ENCODE data around the gene ADRA2B. TPM values are rescaled to one million over a fixed set of nuclear protein-coding genes. Genes with fewer than 3 reads are reported as not detected.

Gene ADRA2B
- polyA plus RNA-seq, 2 of the 4 experiments (the other 2 are of a cell fraction): 0.03 to 0.05 TPM

DNA sequence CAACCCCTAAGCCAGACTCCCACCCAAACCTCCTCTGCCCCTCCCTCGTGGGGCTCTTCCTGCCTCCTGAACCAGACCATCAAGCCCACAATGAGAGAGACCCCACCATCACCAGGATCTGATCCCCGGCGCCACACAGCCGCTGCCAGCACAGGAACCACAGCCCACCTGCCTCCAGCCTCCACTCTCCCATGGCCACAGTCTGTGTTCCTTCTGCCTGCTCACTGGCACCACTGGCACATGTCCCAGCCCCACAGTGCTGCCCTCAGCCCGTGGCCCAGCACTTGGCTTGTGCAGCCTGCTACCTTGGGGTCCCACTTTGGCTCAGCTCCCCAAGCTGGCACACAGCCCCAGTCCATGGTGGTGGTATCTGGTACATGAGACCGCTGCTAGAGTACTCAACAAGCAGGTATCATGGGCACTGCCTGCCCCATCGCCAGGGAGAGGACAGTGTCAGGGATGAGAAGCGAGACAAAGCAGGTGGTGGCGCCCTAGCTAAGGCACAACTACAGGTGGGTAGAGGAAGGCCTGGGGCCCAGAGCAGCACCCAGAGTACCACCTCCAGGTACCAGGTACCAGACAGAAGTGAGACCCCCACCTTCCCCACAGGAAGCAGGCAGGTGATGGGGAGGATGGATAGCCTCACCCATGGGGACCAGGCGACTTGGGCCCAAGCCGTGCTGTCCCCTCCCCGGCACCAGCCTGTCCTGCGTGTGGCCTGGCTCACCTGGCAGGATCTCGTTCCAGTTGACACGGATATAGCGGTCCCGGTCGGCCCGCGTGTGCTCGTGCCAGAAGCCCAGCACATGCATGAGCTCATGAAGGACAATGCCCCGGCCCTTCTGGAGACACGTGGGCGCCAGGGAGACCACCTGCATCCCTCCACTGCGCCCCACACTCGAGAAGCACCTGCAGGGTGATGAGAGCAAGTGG is 15.7 kb upstream of the ADRA2B start:
- Histone ChIP-seq H3K4me3 (no peak overlapping the region), H3K4me1 (no peaks in the 10 kb centered on the region), H3K9me3 (no peaks in the 10 kb centered on the region), H3K27ac (no peak overlapping the region), H3K4me2 (no peak overlapping the region)
- FAIRE-seq: no peak
- DNase-seq (ENCODE audit: low read depth in 1 of 2, low spot score in 1 of 2): no peak
- POLR2A ChIA-PET: no interaction called here
- WGBS (ENCODE audit: missing lambda C conversion rate): 55% methylated on average over 13 of the region's 26 CpGs
- no peak for TF ChIP-seq CHD2 (IDR thresholded peaks at IDR 0.05; ENCODE audit: low read length, partially characterized antibody)
- no peak for TF ChIP-seq FOSL2 (IDR thresholded peaks at IDR 0.05)
- TF ChIP-seq FOSL2 (CRISPR knock-in tag; IDR thresholded peaks at IDR 0.05): no peak
- no peak for TF ChIP-seq CHD4 (IDR thresholded peaks at IDR 0.05; ENCODE audit: borderline replicate concordance)
- no peak for TF ChIP-seq CBX2 (IDR thresholded peaks at IDR 0.05; ENCODE audit: borderline replicate concordance, low read depth)
- no peak for TF ChIP-seq FOSB (CRISPR knock-in tag; IDR thresholded peaks at IDR 0.05)
- no peak for TF ChIP-seq SREBF2 (IDR thresholded peaks at IDR 0.05)
- TF ChIP-seq, protein P1, sequence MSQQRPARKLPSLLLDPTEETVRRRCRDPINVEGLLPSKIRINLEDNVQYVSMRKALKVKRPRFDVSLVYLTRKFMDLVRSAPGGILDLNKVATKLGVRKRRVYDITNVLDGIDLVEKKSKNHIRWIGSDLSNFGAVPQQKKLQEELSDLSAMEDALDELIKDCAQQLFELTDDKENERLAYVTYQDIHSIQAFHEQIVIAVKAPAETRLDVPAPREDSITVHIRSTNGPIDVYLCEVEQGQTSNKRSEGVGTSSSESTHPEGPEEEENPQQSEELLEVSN (IDR thresholded peaks at IDR 0.05; ENCODE audit: borderline replicate concordance, low read depth): no peak
- no peak for TF ChIP-seq TFCP2L1 (CRISPR knock-in tag; IDR thresholded peaks at IDR 0.05)
- CTCF ChIA-PET: interaction anchor here (1.4 to 2.2 kb wide), 2 partner anchors 14 to 42 kb away, joined by 4 to 8 read pairs; no protein-coding TSS in a partner anchor
- no peak for ATAC-seq

DNA sequence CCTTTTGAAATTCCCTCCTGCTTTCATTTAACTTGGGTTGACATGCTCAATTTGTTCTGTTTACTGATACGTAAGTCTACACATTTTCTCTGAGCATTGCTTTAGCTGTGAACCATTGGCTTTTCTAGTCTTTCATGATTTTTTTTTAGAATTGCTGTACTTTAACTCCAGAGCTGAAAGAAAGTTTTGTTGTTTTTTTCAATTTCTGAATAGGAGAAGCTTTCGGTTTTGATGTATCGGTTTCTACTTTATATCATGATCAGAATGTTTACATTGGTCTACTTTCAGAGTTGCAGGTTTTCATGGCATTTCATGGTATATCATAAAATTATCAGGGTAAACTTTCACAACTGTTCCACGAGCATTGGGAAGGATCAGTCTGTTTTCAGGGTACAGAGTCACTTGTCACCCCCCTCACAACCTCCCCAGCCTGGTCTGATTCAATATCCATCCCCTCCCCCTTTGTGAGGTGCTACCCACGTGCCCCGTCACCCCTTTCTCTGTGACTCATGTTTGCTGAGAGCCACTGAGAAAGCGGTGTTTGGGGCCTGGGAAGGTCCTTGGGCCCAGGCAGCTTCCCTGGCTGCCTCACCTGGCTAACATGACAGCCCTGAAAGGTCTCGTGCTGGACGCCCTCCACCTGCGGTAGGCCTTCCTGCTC is 14.9 kb upstream of the ADRA2B start:
- CTCF ChIA-PET: interaction anchor here (1.2 to 2.2 kb wide), 5 partner anchors 7 to 139 kb away, joined by 4 to 17 read pairs (median 8); partner anchors contain the start of genes ADRA2B and ASTL
- H3K27ac ChIP-seq: no peak overlapping the region
- no peak for FAIRE-seq
- POLR2A ChIA-PET: no interaction called here
- 68% methylated on average over 7 of the region's 10 CpGs for WGBS (ENCODE audit: missing lambda C conversion rate)
- no peak overlapping the region for H3K4me3 ChIP-seq
- no peak for ATAC-seq
- H3K4me1 ChIP-seq: no peaks in the 10 kb centered on the region
- H3K9me3 ChIP-seq: no peaks in the 10 kb centered on the region
- TF ChIP-seq ZC3H11A (IDR thresholded peaks at IDR 0.05) (no peak), EP300 (IDR thresholded peaks at IDR 0.05) (no peak), RARB (CRISPR knock-in tag; IDR thresholded peaks at IDR 0.05) (no peak), ZFP36 (IDR thresholded peaks at IDR 0.05; ENCODE audit: borderline replicate concordance, partially characterized antibody) (no peak), ZNF302 (CRISPR knock-in tag; IDR thresholded peaks at IDR 0.05) (no peak), CHD4 (IDR thresholded peaks at IDR 0.05; ENCODE audit: borderline replicate concordance) (no peak), KDM1A (IDR thresholded peaks at IDR 0.05; ENCODE audit: low read depth) (no peak), FOXS1 (CRISPR knock-in tag; IDR thresholded peaks at IDR 0.05) (no peak), BHLHE40 (IDR thresholded peaks at IDR 0.05; ENCODE audit: low read depth, low read length) (no peak), RNF2 (IDR thresholded peaks at IDR 0.05; ENCODE audit: borderline replicate concordance, low read depth) (no peak)
- TF ChIP-seq, protein P2, sequence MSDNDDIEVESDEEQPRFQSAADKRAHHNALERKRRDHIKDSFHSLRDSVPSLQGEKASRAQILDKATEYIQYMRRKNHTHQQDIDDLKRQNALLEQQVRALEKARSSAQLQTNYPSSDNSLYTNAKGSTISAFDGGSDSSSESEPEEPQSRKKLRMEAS (IDR thresholded peaks at IDR 0.05): no peak
- no peak overlapping the region for H3K4me2 ChIP-seq
- DNase-seq (ENCODE audit: low read depth in 1 of 2, low spot score in 1 of 2): no peak

DNA sequence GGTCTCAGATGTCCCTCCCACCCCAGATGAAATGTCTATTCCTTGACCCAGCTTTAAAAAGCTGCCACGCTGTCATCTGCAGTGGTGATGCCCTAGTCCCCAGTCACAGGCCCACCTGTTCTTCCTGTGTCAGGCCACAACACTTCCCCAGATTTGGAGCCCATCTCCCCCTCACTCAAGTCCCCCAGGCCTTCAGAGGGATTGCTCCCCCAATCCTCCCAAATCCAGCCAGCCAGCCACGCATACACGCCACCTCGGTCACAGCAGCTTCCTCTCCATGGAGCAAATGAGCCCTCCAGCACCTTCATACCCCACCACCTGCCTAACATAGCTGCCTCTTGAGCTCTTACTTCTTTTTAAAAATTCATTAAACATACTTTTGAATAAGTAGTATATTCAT is 14.1 kb upstream of the ADRA2B start:
- Histone ChIP-seq H3K27ac (no peak overlapping the region), H3K4me2 (no peak overlapping the region), H3K9me3 (no peaks in the 10 kb centered on the region), H3K4me1 (no peaks in the 10 kb centered on the region), H3K4me3 (no peak overlapping the region)
- FAIRE-seq (no peak), DNase-seq (ENCODE audit: low read depth in 1 of 2, low spot score in 1 of 2) (no peak), ATAC-seq (no peak)
- POLR2A ChIA-PET: no interaction called here
- 79% methylated on average over 4 of the region's 4 CpGs for WGBS (ENCODE audit: missing lambda C conversion rate)
- CTCF ChIA-PET: interaction anchor here (1.2 to 1.9 kb wide), 4 partner anchors 8 to 138 kb away, joined by 4 to 17 read pairs (median 8); partner anchors contain the start of genes ADRA2B and ASTL
- TF ChIP-seq RFX5 (IDR thresholded peaks at IDR 0.05) (no peak), CEBPB (IDR thresholded peaks at IDR 0.05) (no peak), SREBF2 (IDR thresholded peaks at IDR 0.05) (no peak), CHD4 (IDR thresholded peaks at IDR 0.05; ENCODE audit: borderline replicate concordance) (no peak), HOXA7 (CRISPR knock-in tag; IDR thresholded peaks at IDR 0.05) (no peak), FOSB (CRISPR knock-in tag; IDR thresholded peaks at IDR 0.05) (no peak), HOXB5 (CRISPR knock-in tag; IDR thresholded peaks at IDR 0.05) (no peak), RARB (CRISPR knock-in tag; IDR thresholded peaks at IDR 0.05) (no peak), TFCP2L1 (CRISPR knock-in tag; IDR thresholded peaks at IDR 0.05) (no peak), KDM1A (IDR thresholded peaks at IDR 0.05; ENCODE audit: low read depth) (no peak), JUNB (IDR thresholded peaks at IDR 0.05) (no peak), POLR2A (IDR thresholded peaks at IDR 0.05; ENCODE audit: low read length) (no peak)
- TF ChIP-seq, protein P3, sequence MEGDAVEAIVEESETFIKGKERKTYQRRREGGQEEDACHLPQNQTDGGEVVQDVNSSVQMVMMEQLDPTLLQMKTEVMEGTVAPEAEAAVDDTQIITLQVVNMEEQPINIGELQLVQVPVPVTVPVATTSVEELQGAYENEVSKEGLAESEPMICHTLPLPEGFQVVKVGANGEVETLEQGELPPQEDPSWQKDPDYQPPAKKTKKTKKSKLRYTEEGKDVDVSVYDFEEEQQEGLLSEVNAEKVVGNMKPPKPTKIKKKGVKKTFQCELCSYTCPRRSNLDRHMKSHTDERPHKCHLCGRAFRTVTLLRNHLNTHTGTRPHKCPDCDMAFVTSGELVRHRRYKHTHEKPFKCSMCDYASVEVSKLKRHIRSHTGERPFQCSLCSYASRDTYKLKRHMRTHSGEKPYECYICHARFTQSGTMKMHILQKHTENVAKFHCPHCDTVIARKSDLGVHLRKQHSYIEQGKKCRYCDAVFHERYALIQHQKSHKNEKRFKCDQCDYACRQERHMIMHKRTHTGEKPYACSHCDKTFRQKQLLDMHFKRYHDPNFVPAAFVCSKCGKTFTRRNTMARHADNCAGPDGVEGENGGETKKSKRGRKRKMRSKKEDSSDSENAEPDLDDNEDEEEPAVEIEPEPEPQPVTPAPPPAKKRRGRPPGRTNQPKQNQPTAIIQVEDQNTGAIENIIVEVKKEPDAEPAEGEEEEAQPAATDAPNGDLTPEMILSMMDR (IDR thresholded peaks at IDR 0.05): no peak
- TF ChIP-seq, protein P4, sequence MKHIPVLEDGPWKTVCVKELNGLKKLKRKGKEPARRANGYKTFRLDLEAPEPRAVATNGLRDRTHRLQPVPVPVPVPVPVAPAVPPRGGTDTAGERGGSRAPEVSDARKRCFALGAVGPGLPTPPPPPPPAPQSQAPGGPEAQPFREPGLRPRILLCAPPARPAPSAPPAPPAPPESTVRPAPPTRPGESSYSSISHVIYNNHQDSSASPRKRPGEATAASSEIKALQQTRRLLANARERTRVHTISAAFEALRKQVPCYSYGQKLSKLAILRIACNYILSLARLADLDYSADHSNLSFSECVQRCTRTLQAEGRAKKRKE (CRISPR knock-in tag; IDR thresholded peaks at IDR 0.05; ENCODE audit: low read depth): no peak
- TF ChIP-seq, protein P5, sequence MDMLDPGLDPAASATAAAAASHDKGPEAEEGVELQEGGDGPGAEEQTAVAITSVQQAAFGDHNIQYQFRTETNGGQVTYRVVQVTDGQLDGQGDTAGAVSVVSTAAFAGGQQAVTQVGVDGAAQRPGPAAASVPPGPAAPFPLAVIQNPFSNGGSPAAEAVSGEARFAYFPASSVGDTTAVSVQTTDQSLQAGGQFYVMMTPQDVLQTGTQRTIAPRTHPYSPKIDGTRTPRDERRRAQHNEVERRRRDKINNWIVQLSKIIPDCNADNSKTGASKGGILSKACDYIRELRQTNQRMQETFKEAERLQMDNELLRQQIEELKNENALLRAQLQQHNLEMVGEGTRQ (IDR thresholded peaks at IDR 0.05): no peak
- TF ChIP-seq, protein P2 (IDR thresholded peaks at IDR 0.05): no peak
